Cardiac muscle cell (in vitro differentiated cells and primary cell): ENCODE data around the gene OAT. TPM values are rescaled to one million over a fixed set of nuclear protein-coding genes. Genes with fewer than 3 reads are reported as not detected.

Experiments used
- DNase-seq, 2 donors: peaks; one replicate each; pipeline versions ENCODE4 v3.0.0 to v3.0.0-alpha.2; 2010 to 2017; ENCODE audit warnings: low read depth in 1 of 2, low spot score in 1 of 2
- H3K27ac ChIP-seq: fragments of 200-600 bp; sonication (generic); 2 replicates; pipeline ENCODE4 v1.5.1; 2016
- H3K27me3 ChIP-seq: fragments of 200-600 bp; sonication (generic); 2 replicates; pipeline ENCODE4 v1.6.0; 2016; ENCODE audit warnings: control low read depth
- H3K36me3 ChIP-seq: fragments of 200-600 bp; sonication (generic); 2 replicates; pipeline ENCODE4 v1.5.1; 2016; ENCODE audit warnings: control low read depth
- H3K4me1 ChIP-seq: fragments of 200-600 bp; sonication (generic); 2 replicates; pipeline ENCODE4 v1.8.1; 2017; ENCODE audit warnings: low read depth, mild to moderate bottlenecking, mixed run types
- H3K4me3 ChIP-seq: fragments of 200-600 bp; sonication (generic); 2 replicates; pipeline ENCODE4 v1.5.1; 2016; ENCODE audit warnings: mild to moderate bottlenecking
- H3K9me3 ChIP-seq: fragments of 200-600 bp; sonication (generic); 2 replicates; pipeline ENCODE4 v1.5.1; 2017; ENCODE audit warnings: low read depth, mild to moderate bottlenecking, control low read depth
- polyA plus RNA-seq: library from polyadenylated mRNA; unstranded; fragments of >200 nt; fragmentation: Nextera tagmentation; extraction: Ambion mirVana; gene quantifications from 2 replicates; pipeline ENCODE4 v1.2.1, GENCODE V29; 2016
- total RNA-seq: library from RNA; depleted of rRNA; stranded (reverse); fragments of >200 nt; gene quantifications from 2 replicates; pipeline ENCODE4 v1.2.3, GENCODE V29; 2016
- TF ChIP-seq, protein P1 (sequence below): IDR thresholded peaks from 2 replicates; pipeline ENCODE4 v1.5.1; 2012; ENCODE audit warnings: low read depth, mild to moderate bottlenecking, low read length

Gene OAT
- total and polyA plus RNA-seq, 2 experiments from 2014 or later, result 22.2 to 46.7 TPM

DNA sequence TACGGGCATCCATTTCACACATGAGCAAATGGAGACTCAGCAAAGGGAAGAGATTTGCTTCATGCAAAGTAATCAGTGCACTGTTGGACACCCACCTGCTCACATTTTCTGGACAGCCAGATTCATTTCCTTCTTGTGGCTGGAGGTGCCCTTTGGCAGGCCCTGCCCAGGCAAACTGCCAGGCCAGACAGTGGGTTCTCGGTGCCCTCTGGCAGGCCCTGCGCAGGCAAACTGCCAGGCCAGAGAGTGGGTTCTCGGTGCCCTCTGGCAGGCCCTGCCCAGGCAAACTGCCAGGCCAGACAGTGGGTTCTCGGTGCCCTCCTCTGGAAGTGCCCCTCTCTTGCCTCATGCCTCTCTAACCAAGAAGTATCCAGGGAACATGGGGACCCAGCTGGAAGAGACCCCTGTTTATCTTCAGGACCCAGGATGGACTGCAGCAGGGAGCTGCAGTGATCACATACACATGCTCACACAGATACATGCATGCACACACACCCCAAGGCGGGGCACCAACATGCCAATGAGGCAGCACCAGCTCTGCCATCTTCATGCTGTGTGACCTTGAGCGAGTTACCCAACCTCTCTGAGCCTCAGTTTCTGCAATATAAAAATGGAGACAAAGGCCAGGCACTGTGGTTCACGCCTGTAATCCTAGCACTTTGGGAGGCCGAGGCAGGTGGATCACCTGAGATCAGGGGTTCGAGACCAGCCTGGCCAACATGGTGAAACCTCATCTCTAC is 67.1 kb downstream of the OAT start:
- no peaks in the 10 kb centered on the region for H3K36me3 ChIP-seq
- TF ChIP-seq, protein P1, sequence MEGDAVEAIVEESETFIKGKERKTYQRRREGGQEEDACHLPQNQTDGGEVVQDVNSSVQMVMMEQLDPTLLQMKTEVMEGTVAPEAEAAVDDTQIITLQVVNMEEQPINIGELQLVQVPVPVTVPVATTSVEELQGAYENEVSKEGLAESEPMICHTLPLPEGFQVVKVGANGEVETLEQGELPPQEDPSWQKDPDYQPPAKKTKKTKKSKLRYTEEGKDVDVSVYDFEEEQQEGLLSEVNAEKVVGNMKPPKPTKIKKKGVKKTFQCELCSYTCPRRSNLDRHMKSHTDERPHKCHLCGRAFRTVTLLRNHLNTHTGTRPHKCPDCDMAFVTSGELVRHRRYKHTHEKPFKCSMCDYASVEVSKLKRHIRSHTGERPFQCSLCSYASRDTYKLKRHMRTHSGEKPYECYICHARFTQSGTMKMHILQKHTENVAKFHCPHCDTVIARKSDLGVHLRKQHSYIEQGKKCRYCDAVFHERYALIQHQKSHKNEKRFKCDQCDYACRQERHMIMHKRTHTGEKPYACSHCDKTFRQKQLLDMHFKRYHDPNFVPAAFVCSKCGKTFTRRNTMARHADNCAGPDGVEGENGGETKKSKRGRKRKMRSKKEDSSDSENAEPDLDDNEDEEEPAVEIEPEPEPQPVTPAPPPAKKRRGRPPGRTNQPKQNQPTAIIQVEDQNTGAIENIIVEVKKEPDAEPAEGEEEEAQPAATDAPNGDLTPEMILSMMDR, result no peak
- no peak for DNase-seq
- H3K9me3 ChIP-seq, result no peaks in the 10 kb centered on the region
- no peak overlapping the region for H3K4me3 ChIP-seq
- H3K27me3 ChIP-seq, result no peaks in the 10 kb centered on the region
- H3K27ac ChIP-seq, result no peak overlapping the region
- peaks cover 8% of the 10 kb centered on the region for H3K4me1 ChIP-seq

DNA sequence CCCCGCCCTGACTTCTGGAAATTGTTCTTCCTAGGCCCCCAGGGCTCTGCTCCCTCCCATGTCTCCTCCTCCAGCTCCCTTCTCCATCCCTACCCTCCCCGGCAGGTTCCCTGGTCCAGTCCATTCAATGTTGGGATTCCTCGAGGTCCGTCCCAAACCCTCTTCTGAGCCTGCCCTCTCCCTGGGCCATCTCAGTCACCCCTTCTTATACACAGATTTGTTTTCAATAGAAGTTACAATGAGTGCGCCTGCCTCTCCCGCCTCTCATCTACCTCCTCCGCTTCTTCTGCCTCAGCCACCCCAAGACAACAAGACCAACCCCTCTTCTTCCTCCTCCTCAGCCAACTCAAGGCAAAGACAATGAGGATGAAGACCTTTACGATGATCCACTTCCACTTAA is 67.9 kb downstream of the OAT start:
- Histone ChIP-seq H3K4me3 (no peak overlapping the region), H3K4me1 (peaks cover 8% of the 10 kb centered on the region), H3K9me3 (no peaks in the 10 kb centered on the region), H3K27me3 (no peaks in the 10 kb centered on the region), H3K36me3 (no peaks in the 10 kb centered on the region), H3K27ac (no peak overlapping the region)
- TF ChIP-seq, protein P1, result no peak
- DNase-seq, result no peak

DNA sequence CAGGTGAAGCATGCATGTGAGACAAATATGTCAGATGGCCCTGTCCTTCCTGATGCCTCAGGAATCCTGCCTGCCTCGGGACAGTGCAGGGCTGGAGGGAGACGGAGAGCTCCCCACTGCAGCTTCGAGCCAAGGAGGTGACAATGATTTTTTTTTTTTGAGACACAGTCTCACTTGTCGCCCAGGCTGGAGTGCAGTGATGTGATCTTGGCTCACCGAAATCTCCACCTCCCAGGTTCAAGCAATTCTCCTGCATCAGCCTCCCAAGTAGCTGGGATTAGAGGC is 68.8 kb downstream of the OAT start:
- no peak for DNase-seq
- Histone ChIP-seq H3K27ac (no peak overlapping the region), H3K4me3 (no peak overlapping the region), H3K4me1 (peaks cover 2% of the 10 kb centered on the region), H3K36me3 (no peaks in the 10 kb centered on the region), H3K9me3 (no peaks in the 10 kb centered on the region), H3K27me3 (no peaks in the 10 kb centered on the region)
- TF ChIP-seq, protein P1, result no peak

DNA sequence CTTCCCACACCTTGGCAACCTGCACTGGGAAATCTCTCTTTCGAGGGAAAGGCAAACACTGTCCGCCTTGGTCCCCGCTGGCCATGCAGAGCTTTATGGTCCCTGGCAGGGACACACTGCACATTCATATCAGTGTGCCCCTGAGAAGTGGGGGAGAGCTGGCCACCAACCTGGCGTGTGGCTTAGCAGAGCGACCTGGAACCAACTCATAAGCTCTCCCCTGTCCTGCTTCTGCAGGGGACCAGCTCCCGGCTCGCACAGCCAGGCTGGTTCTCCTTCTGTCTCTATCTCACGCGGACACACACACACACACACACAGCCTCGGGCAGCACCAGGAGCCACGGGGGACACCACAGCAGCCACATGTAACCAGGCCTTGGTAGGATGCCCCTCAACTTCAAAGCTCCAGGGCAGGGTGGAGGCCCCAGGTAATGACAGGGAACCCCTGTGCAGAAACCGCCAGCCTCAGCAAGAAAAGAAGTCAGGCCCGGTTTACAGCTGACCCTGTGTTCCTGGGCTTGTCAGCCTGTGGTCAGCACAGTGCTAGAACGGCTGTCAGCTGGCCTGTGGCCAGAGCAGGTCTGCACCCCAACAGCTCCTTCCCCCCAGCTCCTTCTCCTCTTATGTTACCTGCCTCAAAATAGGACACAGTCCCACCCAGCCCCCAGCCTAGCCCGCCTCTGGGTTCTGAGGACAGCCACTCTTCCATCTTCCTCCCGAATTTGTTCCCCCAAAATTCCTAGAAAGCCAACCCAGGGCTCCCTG is 69.3 kb downstream of the OAT start:
- Histone ChIP-seq H3K4me3 (no peak overlapping the region), H3K9me3 (no peaks in the 10 kb centered on the region), H3K36me3 (no peaks in the 10 kb centered on the region), H3K27ac (no peak overlapping the region), H3K4me1 (no peaks in the 10 kb centered on the region), H3K27me3 (no peaks in the 10 kb centered on the region)
- TF ChIP-seq, protein P1, result no peak
- DNase-seq, result no peak

DNA sequence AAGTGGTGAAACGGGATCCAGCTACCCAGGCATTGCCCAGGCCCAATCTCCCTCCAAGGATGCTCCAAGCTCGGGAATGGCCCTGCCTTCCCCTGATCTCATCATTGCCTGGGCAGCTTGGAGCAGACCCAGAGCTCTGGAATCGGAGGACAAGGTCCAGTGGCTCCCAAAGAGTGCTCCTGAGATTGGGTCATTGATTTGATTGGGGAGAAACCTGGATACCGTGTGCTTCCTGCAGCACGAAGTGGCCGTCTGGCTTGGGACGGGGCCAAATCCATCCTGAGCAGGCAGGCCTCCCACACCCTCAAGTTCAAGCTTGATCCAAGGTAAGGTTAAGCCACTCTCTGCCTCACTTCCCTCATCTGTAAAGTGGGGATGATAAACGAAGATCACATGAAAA is 69.9 kb downstream of the OAT start:
- no peak for DNase-seq
- Histone ChIP-seq H3K27me3 (no peaks in the 10 kb centered on the region), H3K4me3 (no peak overlapping the region), H3K4me1 (no peaks in the 10 kb centered on the region), H3K9me3 (no peaks in the 10 kb centered on the region), H3K27ac (no peak overlapping the region), H3K36me3 (no peaks in the 10 kb centered on the region)
- TF ChIP-seq, protein P1, result no peak
